ENCODE data around the gene KCNE1.
"Not testable (repeated sequence)": the region's sequence is repeated elsewhere in the genome, so short reads cannot be mapped to it uniquely, and the experiment has no call there.

Gene KCNE1

DNA sequence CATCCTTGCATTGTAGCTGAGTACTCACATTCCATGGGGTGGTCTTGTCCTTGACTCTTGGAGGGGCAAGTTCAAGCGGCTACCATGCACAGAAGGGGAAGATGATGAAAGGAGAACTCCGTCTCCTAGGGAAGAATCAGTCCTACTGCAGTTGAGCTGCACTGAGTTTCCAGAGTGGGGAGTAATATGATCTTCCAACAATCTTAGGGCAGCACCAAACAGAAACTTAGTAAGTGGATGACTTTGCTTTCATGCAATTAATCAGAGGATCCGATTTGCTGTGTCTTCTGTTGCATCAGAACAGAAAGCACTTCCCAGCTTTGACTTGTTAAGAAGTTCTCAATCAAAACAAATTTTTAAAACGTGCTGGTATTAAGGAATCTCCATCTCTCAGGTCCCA, 88.2 kb downstream of the KCNE1 start, which contains the start of gene SMIM34:
TSS of gene SMIM34 (minus strand) at position 147 of the 400 bp plus-strand sequence. CDS start at position 35, 112 bp downstream.
- not testable (repeated sequence) for DNase-seq (ENCODE audit: low spot score)

DNA sequence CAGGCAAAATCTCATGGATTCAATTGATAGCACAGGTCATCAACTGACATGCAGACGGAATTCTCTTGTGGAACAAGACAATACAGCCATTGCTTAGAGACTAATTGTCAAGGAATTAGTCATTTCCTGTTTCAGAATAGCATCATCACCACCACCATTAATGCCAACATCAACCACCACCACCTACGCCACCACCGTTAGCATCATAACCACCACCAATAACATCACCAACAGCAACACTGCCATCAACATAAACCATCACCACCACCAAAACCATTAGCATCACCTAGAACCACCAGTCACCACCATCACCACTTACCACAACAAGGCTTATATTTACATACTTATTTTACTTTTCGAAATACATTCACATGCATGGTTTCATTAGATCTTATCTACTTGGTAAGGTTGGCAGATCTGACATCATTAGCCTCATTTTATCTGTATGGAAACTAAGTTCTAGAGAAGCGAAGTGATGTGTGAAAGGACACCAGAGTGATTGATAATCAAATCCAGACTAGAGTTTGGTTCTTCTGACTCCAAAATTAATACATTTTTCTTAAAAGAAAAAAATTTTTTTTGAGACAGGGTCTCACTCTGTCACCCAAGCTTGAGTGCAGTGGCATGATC, 94.4 kb downstream of the KCNE1 start:
- not testable (repeated sequence) for DNase-seq (ENCODE audit: low spot score)

DNA sequence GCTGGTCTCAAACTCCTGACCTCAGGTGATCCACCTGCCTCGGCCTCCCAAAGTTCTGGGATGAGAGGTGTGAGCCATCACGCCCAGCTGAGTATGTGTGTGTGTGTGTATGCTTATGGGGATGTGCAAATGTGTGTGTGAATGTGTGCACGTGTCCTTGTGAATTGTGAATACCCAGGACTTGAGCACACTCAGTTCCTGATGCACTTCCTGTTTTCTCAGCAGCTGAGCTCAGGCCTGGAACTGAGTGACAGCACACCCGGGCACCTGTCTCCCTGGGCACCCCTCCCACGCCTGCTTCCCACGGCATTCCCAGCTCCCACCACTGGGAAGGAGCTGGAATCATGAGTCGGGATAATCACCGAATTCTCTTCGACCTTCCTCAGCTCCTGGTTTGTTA, 104.7 kb downstream of the KCNE1 start:
- DNase-seq (ENCODE audit: low spot score), result not testable (repeated sequence)

DNA sequence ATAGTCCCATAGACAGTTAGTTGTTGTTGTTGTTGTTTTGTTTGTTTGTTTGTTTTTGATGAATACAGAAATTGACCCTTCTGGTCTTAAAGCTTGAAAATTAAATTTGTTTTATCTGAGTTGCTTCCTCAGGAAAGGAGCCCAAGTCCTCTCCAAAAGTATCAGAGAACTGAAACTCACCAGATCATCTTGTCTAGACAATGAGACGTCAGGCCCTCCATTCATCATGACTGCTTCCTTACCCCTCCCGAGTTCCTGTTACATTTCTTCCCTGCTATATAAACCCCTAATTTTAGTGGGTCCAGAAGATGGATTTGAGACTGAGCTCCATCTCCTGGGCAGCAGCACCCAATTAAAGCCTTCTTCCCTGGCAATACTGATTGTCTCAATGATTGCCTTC, 105.3 kb downstream of the KCNE1 start:
- not testable (repeated sequence) for DNase-seq (ENCODE audit: low spot score)

DNA sequence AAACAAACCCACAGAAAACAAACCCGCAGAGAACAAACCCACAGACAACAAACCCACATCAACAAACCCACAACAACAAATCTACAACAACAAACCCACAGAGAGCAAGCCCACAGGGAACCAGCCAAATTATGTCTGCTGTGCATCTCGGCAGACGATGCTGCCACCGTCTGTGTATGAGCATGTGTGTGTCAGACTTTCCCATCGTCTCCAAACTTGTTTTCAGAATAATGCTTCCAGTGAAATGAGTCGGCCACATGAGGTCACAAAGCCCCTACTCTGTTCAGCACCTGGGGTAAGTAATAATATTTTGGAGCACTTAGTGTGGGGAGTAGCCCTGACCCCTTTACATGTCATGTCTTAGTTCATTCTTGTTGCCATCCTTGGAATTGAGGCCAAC, 105.9 kb downstream of the KCNE1 start:
- DNase-seq (ENCODE audit: low spot score), result not testable (repeated sequence)

DNA sequence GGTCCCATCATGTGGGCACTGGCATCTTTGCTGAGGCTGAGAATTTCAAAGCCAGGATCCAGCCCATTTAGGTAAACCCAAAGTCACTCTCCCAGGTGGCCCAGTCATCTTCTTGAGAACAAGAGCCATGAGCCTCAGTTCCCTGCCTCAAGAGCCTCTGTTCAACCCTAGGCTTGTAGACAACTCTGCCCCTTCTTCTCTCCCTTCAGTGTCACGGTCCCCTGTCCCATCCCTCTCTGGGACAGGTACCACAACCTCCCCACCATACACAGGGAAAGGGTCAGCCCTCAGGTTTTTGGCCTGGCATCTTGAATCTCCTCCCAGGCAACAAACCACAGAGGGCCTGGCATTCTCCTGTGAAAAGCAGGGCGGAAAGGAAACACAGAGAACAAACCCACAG, 106.3 kb downstream of the KCNE1 start:
- not testable (repeated sequence) for DNase-seq (ENCODE audit: low spot score)

DNA sequence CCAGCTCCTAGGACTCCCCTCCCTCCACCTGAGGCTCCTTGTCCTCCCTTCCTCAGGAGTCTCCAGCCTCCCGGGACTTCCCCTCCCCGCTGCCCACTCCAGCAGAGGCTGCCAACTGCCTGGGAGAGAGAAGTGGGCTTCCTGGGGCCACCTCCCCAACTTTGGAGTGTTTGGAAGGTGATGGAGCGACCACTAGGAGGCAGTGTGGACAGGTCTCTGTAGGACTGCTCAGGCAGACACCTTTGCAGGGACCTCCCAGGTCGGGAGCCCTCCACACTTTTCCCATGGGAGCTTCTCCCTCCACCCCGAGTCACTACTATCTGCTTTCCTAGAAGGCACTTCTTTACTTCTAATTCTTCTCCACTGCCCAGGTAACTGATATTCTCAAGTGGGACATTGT, 107.3 kb downstream of the KCNE1 start:
- DNase-seq (ENCODE audit: low spot score), result not testable (repeated sequence)

DNA sequence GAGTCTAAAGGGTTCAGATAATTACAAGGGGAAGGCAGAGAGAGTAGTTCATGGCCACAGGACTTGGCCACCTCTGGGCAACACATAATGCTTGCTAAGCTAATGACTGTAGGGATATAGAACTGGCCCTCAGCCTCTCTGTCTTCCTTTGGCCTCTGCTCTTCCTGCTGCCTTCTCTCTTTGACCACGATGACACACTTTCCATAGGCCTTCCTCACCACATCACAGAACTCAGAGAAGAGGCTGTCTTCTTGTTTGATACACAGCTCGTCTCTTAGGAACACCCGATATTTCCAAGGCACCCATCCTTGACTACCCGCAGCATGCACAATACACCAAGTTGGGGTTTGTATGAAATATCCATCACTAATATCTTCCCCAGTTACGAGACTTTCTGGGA, 111.5 kb downstream of the KCNE1 start:
- DNase-seq (ENCODE audit: low spot score), result not testable (repeated sequence)

Small RNAs within 50 kb of the gene (small RNA-seq; reads per million reads assigned to genes)
- 0 reads per million in 2 experiments for gene RF00614
